Ishikawa (cell line): ENCODE results near the gene SETD1A.

Experiments
- EGR1 ChIP-seq: IDR thresholded peaks from 2 replicates; pipeline ENCODE4 v1.6.1; 2012
- FOXM1 ChIP-seq: IDR thresholded peaks from 2 replicates; pipeline ENCODE4 v1.6.1; 2012; ENCODE audit warnings: low read depth, borderline replicate concordance
- RAD21 ChIP-seq: IDR thresholded peaks from 2 replicates; pipeline ENCODE4 v1.6.1; 2012; ENCODE audit warnings: low read depth
- TAF1 ChIP-seq: IDR thresholded peaks from 2 replicates; pipeline ENCODE4 v1.6.1; 2012; ENCODE audit warnings: low read depth, mild to moderate bottlenecking
- YY1 ChIP-seq: IDR thresholded peaks from 2 replicates; pipeline ENCODE4 v1.6.1; 2012; ENCODE audit warnings: low read depth

- TF ChIP-seq RAD21 (no peak), YY1 (no peak), TAF1 (peak; percentile 41), EGR1 (no peak), FOXM1 (no peak)
Observed at GRCh38 chr16:31033709-31034492, 76.3 kb downstream of the SETD1A start.
